NCI-H748 (cell line): ENCODE results near the gene STRIP1.
A peak's percentile ranks its signal among the peaks of the same experiment; 100 is the strongest.

ENCODE experiments used
- DNase-seq: peaks from one replicate; lab custom pipeline; 2025; ENCODE audit not compliant: unreplicated experiment; lab: John Stamatoyannopoulos, UW

Gene STRIP1

GRCh38 chr1:110049801-110050601 lies 15.6 kb downstream of the STRIP1 start:
- no peak for DNase-seq

- DNase-seq = no peak
These were observed 16.3 kb downstream of the STRIP1 start for GRCh38 chr1:110050602-110051261.

GRCh38 chr1:110051262-110051648 lies 16.8 kb downstream of the STRIP1 start:
- DNase-seq = no peak

DNA sequence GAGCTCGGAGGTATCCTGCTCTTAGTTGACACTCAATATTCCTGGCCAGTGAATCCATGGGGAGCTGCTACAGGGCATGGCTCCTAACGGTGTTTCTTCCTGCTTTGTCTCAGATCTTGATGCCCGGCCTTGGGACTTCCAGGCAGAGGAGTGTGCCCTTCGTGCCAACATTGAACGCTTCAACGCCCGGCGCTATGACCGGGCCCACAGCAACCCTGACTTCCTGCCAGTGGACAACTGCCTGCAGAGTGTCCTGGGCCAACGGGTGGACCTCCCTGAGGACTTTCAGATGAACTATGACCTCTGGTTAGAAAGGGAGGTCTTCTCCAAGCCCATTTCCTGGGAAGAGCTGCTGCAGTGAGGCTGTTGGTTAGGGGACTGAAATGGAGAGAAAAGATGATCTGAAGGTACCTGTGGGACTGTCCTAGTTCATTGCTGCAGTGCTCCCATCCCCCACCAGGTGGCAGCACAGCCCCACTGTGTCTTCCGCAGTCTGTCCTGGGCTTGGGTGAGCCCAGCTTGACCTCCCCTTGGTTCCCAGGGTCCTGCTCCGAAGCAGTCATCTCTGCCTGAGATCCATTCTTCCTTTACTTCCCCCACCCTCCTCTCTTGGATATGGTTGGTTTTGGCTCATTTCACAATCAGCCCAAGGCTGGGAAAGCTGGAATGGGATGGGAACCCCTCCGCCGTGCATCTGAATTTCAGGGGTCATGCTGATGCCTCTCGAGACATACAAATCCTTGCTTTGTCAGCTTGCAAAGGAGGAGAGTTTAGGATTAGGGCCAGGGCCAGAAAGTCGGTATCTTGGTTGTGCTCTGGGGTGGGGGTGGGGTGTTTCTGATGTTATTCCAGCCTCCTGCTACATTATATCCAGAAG lies 19.4 kb downstream of the STRIP1 start:
- DNase-seq = peak; percentile 36

GRCh38 chr1:110055493-110056284 lies 21.3 kb downstream of the STRIP1 start:
- no peak for DNase-seq

GRCh38 chr1:110056285-110056683 lies 21.9 kb downstream of the STRIP1 start:
- DNase-seq = no peak

DNA sequence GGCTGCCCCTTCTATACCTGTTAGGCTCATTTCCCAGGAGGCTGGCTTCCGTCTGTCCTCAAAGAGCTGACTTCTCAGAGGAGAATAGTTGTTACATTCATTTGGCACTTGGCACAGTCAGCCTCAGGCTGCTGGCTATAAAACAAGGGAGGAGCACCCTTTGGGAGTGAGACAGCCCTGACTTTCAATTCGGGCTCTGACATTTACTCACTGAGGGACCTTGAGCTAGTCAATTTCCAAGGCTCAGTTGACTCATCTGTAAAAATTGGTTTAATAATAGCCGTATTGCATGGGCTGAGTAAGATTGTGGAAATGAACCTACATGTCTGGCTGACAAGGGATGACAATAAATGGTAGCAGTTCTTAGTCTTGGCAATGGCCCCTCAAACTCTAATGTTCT lies 22.4 kb downstream of the STRIP1 start:
- DNase-seq = no peak

DNA sequence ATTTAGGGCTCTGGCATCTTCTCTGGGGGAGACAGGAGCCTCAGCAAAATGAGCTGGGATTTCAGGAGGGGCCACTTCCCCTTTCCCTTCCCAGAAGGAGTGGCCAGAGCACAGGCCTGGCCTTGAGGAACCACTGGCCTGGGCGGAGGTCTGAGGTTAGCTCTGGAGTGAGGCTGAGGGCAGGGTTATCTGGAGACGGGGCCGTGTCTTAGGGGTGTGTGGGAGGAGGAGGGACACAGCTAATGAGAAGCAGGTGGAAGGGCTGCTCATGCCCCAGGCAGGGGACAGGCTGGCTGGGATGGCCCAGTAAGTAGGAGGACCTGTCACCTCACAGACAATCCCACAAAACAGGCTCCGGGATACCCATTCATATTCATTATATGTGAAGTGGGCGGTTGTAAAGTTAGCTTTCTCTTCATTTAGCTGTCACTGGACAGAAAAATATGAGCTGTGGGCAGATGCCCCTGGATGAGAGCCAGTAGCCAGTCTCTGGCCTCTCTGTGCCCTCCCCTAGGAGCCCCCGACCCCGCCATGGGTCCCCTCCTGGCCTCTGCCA lies 23.6 kb downstream of the STRIP1 start:
- no peak for DNase-seq

DNA sequence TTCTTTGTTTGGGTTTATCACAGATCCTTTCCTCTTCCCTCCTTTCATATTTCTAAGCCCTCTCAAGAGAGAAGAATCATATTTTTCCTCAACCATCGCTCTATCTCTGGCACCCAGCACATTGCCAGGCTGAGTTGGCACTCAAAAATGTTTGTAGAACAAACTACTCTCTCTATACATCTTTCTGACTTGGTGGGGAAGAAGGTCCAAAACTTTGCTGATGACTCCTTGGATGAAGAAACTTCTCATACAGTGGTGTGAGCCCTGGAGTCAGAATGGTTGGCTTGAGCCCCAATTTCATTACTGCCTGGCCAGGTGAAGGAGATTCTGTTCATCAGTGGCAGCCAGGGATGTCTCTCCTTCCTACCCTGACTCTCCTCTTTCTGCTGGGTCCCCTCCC lies 24.2 kb downstream of the STRIP1 start:
- no peak for DNase-seq

DNA sequence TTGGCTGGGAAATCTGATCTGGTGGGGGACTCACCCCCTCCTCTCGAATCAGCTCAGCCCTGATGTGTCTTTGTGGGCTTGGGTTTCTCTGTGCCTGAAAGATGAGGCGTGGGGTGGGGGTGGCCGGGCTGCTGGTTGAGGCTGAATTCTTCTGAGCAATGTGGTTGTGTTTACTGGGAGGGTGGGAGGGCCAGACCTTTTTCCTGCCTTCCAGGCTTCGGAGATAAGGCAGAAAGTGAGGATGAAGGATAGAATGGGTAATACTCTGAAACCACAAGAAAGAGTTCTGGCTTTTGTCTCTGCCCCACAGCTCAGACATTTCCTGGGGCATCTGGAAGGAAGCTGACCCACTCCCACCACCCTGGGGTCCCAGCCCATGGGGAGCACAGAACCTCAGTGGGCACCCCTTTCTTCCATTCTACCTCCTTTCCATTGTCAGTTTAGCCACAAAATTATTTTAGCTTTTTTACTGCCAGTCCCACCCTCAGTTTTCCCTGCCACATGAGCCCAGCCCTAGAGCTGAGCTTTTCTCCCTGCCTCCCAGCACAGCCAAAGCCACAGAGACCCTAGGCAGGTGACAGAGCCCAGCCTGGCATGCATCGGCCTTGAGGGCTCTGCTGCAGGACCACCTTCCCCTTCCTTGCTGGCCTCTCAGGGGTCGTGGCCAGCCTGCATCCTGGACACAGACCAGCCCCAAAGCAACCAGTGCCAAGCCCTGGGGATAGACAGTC lies 24.9 kb downstream of the STRIP1 start:
- no peak for DNase-seq

- DNase-seq = peak; percentile 44
These were observed 25.7 kb downstream of the STRIP1 start for GRCh38 chr1:110060034-110060661.

- no peak for DNase-seq
These were observed 26.2 kb downstream of the STRIP1 start for GRCh38 chr1:110060662-110061060.

GRCh38 chr1:110061341-110061740 lies 26.9 kb downstream of the STRIP1 start:
- no peak for DNase-seq

DNA sequence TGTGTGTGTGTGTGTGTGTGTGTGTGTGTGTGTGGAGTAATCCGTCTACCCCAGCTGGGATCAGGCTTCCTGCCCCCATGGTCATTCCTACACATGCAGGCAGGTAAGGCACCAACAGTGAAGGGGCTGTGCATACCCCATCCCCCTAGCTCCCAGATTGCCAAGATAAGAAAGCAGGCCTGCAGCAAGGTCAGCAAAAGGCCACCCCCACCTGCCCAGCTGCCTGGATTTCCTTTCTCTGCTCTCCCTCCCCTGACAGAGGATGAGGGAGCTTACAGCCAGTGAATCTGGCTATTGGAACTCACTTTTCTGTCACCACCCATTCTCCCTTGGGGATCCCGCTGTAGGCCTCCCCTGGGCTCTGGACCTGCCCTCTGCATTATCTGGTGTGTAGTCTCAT lies 28.2 kb downstream of the STRIP1 start:
- no peak for DNase-seq

DNA sequence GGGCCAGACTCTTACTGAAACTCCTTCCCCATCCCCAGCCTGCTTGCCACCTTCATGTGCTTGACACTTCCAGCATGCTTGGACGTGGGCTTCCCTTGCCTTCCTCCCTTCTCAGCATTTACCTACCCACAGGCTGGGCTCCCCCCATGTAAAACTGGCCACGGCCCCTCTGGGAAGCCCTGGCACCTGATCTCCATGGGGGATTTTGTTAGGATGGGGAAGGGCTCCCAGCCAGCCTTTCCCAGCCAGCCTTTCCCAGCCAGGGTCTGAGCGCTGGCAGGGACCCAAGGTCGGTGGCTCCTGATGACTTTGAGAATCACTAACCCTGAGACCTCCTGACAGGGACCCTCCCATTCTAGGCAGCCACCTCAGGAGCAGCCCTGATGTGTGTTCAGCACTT lies 29.4 kb downstream of the STRIP1 start:
- DNase-seq = no peak

- no peak for DNase-seq
These were observed 30.3 kb downstream of the STRIP1 start for GRCh38 chr1:110064576-110065337.

DNA sequence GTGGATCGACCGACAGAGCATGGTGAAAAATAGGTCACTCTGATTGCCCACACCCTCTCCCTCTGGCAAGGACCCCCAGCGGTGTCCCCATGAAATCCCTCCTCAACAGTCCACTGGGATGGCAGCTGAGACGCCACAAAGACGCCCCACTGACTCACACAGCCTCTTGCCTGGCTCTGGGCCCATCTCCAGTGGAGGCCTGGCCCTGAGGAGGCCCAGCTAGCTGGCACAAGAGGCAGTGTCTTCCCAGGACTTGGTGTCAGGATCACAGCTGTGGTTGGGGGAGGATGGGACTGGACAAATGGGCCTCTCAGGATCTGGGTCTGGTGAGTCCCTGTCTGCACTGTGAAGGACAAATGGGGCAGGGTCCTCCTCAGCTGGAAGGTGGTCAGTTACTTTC lies 31.4 kb downstream of the STRIP1 start:
- DNase-seq = no peak

DNA sequence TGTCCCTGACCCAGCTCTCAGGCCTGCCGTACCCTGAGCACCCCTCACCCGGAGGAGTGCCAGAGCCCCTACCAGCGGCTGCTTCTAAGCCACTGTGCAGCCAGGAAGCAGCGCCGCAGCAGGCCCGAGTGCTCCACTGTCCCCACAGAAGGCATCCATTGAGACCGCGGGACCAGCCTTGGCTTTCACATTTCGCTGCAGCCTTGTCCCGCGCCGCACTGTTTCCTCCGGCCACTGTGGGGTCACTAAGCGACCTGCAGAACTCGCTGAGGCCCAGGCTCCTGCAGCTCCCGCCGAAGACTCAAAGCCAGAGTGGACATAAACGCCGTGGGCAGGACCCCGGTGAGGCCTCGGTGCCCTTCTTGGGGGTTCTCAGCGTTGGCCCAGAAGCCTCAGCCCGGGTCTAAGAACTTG lies 33.1 kb downstream of the STRIP1 start:
- no peak for DNase-seq
